Cortex of kidney (tissue), 1 donor: Measurements from ENCODE around the gene MYO3B.

Experiments
- DNase-seq: peaks from one replicate; lab custom pipeline; 2025; lab: John Stamatoyannopoulos, UW

Gene MYO3B

DNA sequence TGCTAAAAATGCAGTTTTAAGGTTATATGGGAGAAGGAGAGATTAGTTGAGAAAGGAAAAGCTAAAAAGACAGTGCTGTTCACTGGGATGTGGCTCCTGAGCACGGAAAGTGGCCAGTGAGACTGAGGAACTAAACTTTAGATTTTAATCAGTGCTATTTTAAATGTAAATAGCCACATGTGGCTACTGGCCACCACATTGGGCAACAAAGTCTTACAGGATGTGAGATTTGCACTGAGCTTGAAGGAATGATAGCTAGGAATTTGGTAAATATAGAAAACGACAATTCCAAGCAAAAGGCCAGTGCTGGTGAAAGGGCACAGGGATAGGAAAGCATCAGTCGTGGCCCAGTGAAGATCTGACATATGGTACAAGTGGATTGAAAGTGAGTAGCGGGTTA, 523.1 kb downstream of the MYO3B start:
- DNase-seq: no peak

DNA sequence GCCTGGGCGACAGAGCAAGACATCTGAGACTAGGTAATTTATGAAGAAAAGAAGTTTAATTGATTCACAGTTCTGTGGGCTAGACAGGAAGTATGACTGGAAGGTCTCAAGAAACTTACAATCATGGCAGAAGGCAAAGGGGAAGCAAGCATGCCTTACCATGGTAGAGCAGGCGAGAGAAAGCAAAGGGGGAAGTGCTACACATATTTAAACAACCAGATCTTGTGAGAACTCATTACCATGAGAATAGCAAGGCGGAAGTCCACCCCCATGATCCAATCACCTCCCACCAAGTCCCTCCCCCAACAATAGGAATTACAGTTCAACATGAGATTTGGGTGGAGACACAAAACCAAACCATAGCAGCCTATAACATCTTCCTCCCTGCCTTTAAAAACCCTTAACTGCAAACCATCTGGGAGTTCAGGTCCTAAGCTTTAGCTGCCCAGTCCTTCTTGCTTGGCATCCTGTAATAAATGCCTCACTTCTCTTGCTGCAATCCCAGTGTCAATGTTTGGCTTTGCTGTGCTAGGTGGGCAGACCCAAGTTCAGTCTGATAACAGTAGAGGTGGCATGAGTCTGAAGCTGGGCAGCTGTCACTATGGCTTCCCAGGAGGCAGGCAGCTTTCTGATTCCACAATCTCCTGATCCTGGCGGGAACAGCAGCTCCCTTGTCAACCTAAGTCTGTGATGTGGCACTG, 526.0 kb downstream of the MYO3B start:
- DNase-seq: no peak
